HG02938 (cell line): Measurements from ENCODE around the gene OR7G1.
"Not testable (repeated sequence)": the region's sequence is repeated elsewhere in the genome, so short reads cannot be mapped to it uniquely, and the experiment has no call there.

Experiments
- ATAC-seq: cut with Tn5 transposase; IDR thresholded peaks from one replicate; pipeline ENCODE4 v1.9.1; 2021; ENCODE audit warnings: mild to moderate bottlenecking, moderate library complexity; ENCODE audit not compliant: unreplicated experiment

The OR7G1 gene

DNA sequence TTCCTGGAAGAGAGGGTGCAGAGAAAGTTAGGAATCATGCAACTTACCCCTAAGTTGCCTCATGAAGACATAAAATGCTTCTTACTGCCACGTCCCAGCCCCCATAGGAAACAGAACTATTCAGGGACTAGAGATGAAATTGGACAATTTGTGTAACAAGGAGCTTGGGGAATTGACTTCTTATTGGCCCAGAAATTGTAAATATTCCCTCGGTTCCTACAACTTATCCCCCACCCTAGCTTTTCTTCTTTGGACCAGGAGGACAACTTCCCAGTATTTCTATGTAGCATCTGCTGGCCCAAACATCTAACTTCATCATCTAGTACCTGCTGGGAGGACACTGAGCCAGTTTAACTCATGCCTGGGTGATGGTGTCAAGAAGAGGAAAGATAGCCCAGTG lies 28.8 kb downstream of the OR7G1 start, which contains the start of gene OR1M1:
Gene OR1M1, plus strand, starts transcription at position 301 of the 400 bp plus-strand sequence. CDS start 6,184 bp downstream, outside the sequence.
- ATAC-seq: no peak

DNA sequence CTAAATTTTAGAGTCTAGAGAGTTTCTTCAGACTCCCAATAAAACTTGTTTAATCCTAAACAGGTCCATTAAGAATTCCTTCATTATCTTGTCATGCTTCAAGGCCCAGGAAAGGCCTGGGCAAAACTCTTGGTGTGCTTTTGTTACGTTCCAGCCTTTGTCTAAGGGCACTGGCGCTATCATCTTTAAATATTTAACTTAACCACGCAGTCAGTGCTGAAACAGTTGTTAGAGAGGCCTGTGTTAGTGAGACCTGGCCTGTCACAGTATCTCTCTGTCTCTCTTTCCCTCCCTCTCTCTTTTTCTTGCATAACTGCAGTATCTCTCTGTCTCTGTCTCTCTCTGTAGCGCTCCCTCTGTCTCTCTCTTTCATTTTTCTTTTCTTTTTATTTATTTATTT lies 36.9 kb downstream of the OR7G1 start:
- ATAC-seq: no peak

DNA sequence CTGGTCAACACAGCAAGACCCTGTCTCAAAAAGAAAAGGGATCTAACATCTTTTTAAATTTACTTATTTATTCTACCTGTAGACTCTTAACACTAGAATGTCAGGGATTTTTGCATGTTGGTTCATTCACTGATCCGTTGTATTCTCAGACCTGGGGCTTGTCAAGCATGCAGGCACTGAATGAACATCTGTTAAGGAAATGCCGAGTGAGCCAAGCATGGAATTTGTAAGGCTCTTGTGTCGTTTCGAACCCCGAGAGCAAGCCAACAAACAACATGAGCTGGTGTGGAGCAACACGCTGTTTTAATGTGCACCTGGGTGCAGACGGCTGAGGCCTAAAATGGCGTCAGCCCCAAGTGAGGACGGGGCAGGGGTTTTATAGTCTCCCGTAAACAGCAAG lies 38.7 kb downstream of the OR7G1 start:
- ATAC-seq: no peak

DNA sequence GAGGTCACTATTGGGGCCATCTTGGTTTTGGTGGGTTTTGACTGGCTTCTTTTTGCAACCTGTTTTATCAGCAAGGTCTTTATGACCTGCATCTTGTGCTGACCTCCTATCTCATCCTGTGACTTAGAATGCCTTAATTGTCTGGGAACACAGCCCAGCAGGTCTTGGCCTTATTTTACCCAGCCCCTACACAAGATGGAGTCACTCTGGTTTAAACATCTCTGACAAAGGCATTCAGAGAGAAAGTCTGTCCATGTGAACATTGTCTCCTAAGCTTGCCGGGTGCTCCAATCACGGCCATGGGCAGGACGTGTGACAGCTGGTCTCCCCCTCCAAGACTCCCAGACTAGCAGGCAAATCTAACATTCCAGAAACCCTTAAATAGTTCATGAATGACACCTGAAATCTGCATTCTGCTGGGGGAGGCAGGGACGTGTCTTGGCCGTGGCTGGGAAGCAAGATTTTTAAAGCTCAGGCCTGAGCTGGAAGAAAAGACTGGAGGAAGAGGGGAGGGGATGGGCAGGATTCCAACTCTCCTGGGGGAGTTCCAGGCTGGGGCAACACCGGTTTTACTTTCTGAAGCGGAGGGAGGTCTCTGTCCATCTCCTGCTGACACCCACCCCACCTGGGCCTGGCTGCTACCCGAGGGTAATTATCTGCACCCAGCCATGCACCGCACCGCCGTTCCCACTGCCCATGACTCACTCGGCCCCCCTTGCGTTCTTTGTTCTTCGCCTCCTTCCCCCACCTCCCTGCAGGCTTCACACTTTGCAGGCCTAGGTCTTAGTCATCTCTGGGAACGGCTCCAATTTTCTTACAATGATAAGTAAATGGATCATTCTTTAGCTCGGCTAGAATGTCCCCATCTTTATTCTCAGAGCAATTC lies 40.3 kb downstream of the OR7G1 start:
- ATAC-seq: no peak

DNA sequence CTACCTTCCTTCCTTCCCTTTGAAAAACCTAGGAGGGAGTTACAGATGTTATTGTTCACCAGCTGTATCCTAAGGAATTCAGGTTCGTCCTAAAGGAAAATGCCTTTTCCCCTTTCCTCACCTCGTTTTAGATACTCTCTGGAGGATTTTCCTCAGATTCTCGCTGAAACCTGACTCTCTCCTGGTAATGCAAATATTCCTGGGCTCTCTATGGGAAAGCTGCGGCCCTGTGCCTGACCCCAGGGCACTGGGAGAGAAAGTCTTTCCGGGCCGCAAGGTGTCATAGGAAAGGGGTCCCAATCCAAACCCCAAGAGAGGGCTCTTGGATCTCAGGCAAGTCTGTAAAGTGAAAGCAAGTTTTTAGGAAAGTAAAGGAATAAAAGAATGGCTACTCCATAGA lies 41.8 kb downstream of the OR7G1 start:
- ATAC-seq: no peak

DNA sequence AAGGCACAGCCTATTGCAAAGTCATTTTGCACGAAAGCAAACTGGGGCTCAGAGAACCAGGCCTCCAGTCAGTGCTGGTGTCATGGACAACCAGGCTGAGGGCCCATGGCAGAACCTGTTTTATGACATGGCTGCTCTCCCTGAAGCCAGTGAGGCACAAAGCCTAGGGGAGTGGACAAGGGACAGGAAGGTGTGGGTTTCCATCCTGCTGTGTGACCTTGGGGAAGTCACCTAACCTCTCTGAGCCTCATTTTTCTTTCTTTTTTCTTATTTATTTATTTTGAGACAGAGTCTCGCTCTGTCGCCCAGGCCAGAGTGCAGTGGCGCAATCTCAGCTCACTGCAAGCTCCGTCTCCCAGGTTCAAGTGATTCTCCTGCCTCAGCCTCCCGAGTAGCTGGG lies 43.8 kb downstream of the OR7G1 start:
- ATAC-seq: not testable (repeated sequence)

DNA sequence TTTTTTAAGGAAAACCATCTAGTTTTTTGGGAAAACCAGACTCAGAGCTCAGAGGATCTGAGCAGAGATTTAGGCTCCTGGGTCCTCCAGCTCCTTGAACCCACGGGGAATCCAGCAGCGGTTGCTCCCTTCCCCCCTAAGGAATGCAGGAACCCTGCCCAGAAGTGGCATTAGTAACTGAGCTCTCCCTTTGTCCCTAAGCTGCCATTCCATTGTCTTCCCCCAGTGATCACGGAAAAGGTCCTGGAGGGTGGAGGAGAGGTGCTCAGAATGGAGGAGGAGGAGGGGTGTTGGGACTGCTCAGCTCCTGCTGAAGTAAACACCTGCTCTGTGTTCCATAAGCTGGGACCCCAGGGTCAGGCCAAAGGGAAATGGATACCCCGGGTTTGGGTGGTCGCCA lies 45.5 kb downstream of the OR7G1 start:
- no peak for ATAC-seq

DNA sequence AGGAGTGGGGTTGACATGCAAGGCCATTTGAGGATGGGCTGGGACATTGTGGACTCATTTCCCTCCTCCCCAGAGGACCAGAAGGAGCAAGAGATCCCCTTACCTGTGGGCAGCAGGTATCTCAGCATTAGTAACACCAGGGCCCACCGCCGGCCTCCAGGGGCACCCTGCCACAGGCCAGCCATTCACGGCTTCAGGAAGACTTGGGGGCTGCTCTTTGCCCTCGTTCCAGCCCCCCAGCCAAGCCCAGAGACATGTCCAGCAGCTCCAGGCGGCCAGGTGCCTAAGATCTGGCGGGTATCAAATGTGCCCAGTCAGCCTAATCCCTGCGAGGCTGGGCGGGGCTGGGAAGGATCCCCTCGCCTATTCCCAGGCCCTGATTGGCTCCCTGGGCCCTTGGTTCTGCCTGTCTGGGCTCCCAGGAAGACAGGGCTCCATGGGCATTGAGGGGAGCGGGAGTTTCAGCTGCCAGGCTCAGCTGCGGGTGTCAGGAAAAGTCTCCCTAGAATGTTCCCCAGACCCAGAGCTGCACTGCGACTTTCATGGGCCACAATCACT lies 50.0 kb downstream of the OR7G1 start:
- ATAC-seq: no peak
